Testis (tissue), 2 donors: ENCODE data around the gene ANKS6.

Source experiments
- POLR2A ChIP-seq: fragments of 450-650 bp; IDR thresholded peaks from one replicate; pipeline ENCODE4 v1.6.1; 2017; ENCODE audit warnings: antibody characterized with exemption, mild to moderate bottlenecking, moderate library complexity
- TF ChIP-seq, protein P1 (sequence below), 3 experiments: fragments of 450-650 bp in 2 of 3; fragments of 200-600 bp in 1 of 3; sonication (generic) in 1 of 3; IDR thresholded peaks; one replicate each; pipeline ENCODE4 v1.5.1; 2016 to 2019; ENCODE audit warnings: antibody characterized with exemption in 3 of 3, mild to moderate bottlenecking in 2 of 3, moderate library complexity in 1 of 3

DNA sequence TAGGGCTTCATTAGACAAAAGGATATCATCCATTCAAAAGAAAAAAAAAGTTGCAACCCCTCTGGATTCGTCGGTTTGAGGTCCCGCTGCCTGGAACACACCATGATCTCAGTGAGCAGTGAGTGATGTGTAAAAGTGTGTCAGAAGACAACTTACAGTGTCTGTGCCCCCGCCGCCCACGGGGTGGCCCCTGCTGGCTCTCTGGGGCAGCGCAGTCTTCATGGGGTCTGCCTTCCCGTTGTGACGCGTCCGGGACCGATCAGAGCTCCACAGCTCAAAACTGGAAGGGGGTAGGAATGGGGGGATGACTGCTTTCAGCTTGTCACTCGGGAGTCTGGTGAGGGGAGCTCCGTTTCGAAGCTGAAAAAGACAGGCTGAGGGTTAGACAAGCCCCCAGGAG is 22.6 kb downstream of the ANKS6 start:
- TF ChIP-seq, protein P1, sequence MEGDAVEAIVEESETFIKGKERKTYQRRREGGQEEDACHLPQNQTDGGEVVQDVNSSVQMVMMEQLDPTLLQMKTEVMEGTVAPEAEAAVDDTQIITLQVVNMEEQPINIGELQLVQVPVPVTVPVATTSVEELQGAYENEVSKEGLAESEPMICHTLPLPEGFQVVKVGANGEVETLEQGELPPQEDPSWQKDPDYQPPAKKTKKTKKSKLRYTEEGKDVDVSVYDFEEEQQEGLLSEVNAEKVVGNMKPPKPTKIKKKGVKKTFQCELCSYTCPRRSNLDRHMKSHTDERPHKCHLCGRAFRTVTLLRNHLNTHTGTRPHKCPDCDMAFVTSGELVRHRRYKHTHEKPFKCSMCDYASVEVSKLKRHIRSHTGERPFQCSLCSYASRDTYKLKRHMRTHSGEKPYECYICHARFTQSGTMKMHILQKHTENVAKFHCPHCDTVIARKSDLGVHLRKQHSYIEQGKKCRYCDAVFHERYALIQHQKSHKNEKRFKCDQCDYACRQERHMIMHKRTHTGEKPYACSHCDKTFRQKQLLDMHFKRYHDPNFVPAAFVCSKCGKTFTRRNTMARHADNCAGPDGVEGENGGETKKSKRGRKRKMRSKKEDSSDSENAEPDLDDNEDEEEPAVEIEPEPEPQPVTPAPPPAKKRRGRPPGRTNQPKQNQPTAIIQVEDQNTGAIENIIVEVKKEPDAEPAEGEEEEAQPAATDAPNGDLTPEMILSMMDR (IDR thresholded peaks at IDR 0.05) = no peak
- no peak for TF ChIP-seq POLR2A
